B cell (primary cell): ENCODE data around the gene IL1R1. TPM values are rescaled to one million over a fixed set of nuclear protein-coding genes. Genes with fewer than 3 reads are reported as not detected.

Experiments
- ATAC-seq: fragments of 200-7000 bp; cut with Tn5 transposase; one replicate; pipeline ENCODE4 v1.10.0; 2021; ENCODE audit warnings: low read depth, mild to moderate bottlenecking, moderate number of reproducible peaks, moderate library complexity
- CTCF ChIA-PET: fragments of 350-600 bp; sonication (Branson Sonifier 250); formaldehyde crosslinking; loops from one replicate; lab custom pipeline; 2021; ENCODE audit warnings: antibody characterized with exemption, inconsistent platforms; lab: Charles Lee
- POLR2A ChIA-PET: fragments of 350-600 bp; sonication (Branson Sonifier 250); formaldehyde crosslinking; loops from one replicate; lab custom pipeline; 2021; ENCODE audit warnings: antibody characterized with exemption; lab: Charles Lee
- DNase-seq: peaks from one replicate; pipeline ENCODE4 v3.0.0; 2013
- H2AFZ ChIP-seq: 2 replicates; pipeline ENCODE4 v1.6.1; 2012; ENCODE audit warnings: mild to moderate bottlenecking, low read depth, low read length; ENCODE audit not compliant: insufficient read depth, poor library complexity, severe bottlenecking
- H3K27ac ChIP-seq, 2 donors: 1 replicate in 1 of 2; 2 replicates in 1 of 2; pipeline ENCODE4 v1.5.1; 2012 to 2013; ENCODE audit warnings: low read length in 2 of 2, mild to moderate bottlenecking in 2 of 2, moderate library complexity in 1 of 2
- H3K27me3 ChIP-seq, 4 experiments: fragments of 200-600 bp in 1 of 4; sonication (generic) in 1 of 4; replicated peaks in 1 of 4; 1 replicate in 2 of 4; 2 replicates in 2 of 4; pipeline versions ENCODE4 v1.6.1 to v1.7.0; 2013 to 2016; ENCODE audit warnings: low read length in 3 of 4, mild to moderate bottlenecking in 2 of 4, mixed read lengths in 1 of 4, moderate library complexity in 1 of 4; ENCODE audit not compliant: insufficient read depth in 4 of 4, control insufficient read depth in 3 of 4; ENCODE audit errors: control extremely low read depth in 1 of 4
- H3K36me3 ChIP-seq, 2 experiments: replicated peaks in 1 of 2; 1 replicate in 1 of 2; 2 replicates in 1 of 2; pipeline versions ENCODE4 v1.6.1 to v1.7.1; 2013; ENCODE audit warnings: low read length in 1 of 2; ENCODE audit not compliant: insufficient read depth in 2 of 2, control insufficient read depth in 1 of 2; ENCODE audit errors: control extremely low read depth in 1 of 2, extremely low read depth in 1 of 2
- H3K4me1 ChIP-seq, 2 donors: fragments of 200-600 bp in 1 of 2; sonication (generic) in 1 of 2; 1 replicate in 1 of 2; 2 replicates in 1 of 2; pipeline versions ENCODE4 v1.5.1 to v1.6.1; 2013 to 2017; ENCODE audit warnings: low read length in 2 of 2; ENCODE audit not compliant: control insufficient read depth in 2 of 2, insufficient read depth in 2 of 2
- H3K4me2 ChIP-seq: replicated peaks from 2 replicates; pipeline ENCODE3; 2012; ENCODE audit warnings: mild to moderate bottlenecking, low read depth, low read length; ENCODE audit not compliant: poor library complexity, severe bottlenecking
- H3K4me3 ChIP-seq, 5 experiments: fragments of 200-600 bp in 1 of 5; sonication (generic) in 1 of 5; 1 replicate in 3 of 5; 2 replicates in 2 of 5; pipeline versions ENCODE4 v1.5.1 to v1.7.0; 2011 to 2016; ENCODE audit warnings: low read length in 4 of 5, mild to moderate bottlenecking in 4 of 5, low read depth in 2 of 5, control low read depth in 1 of 5, moderate library complexity in 1 of 5; ENCODE audit not compliant: insufficient read depth in 1 of 5; ENCODE audit errors: control extremely low read depth in 1 of 5, extremely low read depth in 1 of 5
- H3K79me2 ChIP-seq: fragments of 200-600 bp; sonication (generic); one replicate; pipeline ENCODE4 v1.6.0; 2016; ENCODE audit warnings: low read length; ENCODE audit not compliant: control insufficient read depth, insufficient read depth
- H3K9ac ChIP-seq: fragments of 200-600 bp; sonication (generic); 2 replicates; pipeline ENCODE4 v1.6.1; 2017; ENCODE audit warnings: mild to moderate bottlenecking, low read length, moderate library complexity
- H3K9me3 ChIP-seq, 3 donors: one replicate each; pipeline versions ENCODE4 v1.6.1 to v1.7.1; 2013; ENCODE audit warnings: low read length in 2 of 3; ENCODE audit not compliant: control insufficient read depth in 2 of 3, insufficient read depth in 1 of 3; ENCODE audit errors: control extremely low read depth in 1 of 3
- H4K20me1 ChIP-seq: 2 replicates; pipeline ENCODE4 v1.6.0; 2012; ENCODE audit warnings: mild to moderate bottlenecking, low read length; ENCODE audit not compliant: insufficient read depth, control insufficient read depth, poor library complexity, severe bottlenecking
- H3K27ac Mint-ChIP-seq: one replicate; pipeline ENCODE4 v1.8.0; 2021; ENCODE audit warnings: mixed read lengths
- H3K27me3 Mint-ChIP-seq: one replicate; pipeline ENCODE4 v1.8.0; 2021; ENCODE audit warnings: mixed read lengths
- H3K4me1 Mint-ChIP-seq: one replicate; pipeline ENCODE4 v1.8.0; 2021; ENCODE audit warnings: mixed read lengths
- H3K4me3 Mint-ChIP-seq: one replicate; pipeline ENCODE4 v1.8.0; 2021; ENCODE audit warnings: mixed read lengths
- H3K9me3 Mint-ChIP-seq: one replicate; pipeline ENCODE4 v1.8.0; 2022; ENCODE audit warnings: mixed read lengths; ENCODE audit not compliant: insufficient read depth
- EZH2 ChIP-seq: IDR thresholded peaks from 2 replicates; pipeline ENCODE4 v1.6.1; 2012; ENCODE audit warnings: borderline replicate concordance, low read depth, mild to moderate bottlenecking, moderate library complexity, low read length; ENCODE audit not compliant: insufficient read depth, poor library complexity, severe bottlenecking
- WGBS: methylation state at CpG from one replicate; pipeline ENCODE4 v1.1.5; 2013; ENCODE audit warnings: missing lambda C conversion rate; ENCODE audit not compliant: insufficient coverage; 5-methylcytosine and 5-hydroxymethylcytosine counted together
- intact Hi-C: fragments of 100-400 bp; cut with micrococcal nuclease; formaldehyde crosslinking; loops from one replicate; pipeline ENCODE4 v1.10.0; 2022
- polyA plus RNA-seq: library from polyadenylated mRNA; depleted of rRNA; stranded (reverse); fragments of >200 nt; gene quantifications from 2 replicates; pipeline ENCODE4 v1.2.3, GENCODE V29; 2012
- total RNA-seq, 2 donors: library from RNA; stranded (reverse); fragments of 120-200 nt in 1 of 2; gene quantifications; 1 replicate in 1 of 2; 2 replicates in 1 of 2; pipeline versions ENCODE4 v1.2.3 to v1.2.4, GENCODE V29; 2013 to 2022
- TF ChIP-seq, protein P1 (sequence below): fragments of 200-600 bp; IDR thresholded peaks from one replicate; pipeline ENCODE4 v1.8.0; 2022; ENCODE audit warnings: antibody characterized with exemption, mild to moderate bottlenecking

The IL1R1 gene
- total and polyA plus RNA-seq, 2 donors (not counting 1 experiment from before 2014, with no cell fraction given), result not detected

DNA sequence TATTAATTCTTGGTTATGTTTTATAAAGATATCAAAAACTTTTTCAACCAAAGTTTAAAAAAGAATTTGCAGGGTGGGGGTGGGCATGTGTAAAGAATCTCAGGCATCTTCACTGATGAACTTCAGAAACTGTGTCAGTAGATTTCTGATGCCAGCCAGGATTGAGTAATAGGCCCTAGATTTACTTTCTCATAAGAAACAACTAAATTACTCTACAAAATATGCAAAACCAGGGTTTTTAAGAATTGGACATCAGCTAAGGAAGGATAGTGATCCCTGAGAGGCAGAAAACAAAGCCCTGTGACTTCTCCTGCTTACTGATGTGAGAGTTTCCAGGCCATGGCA lies 11.9 kb upstream of the IL1R1 start:
- Histone ChIP-seq H3K27ac (no peak overlapping the region), H3K4me1 (no peaks in the 10 kb centered on the region), H3K4me3 (no peak overlapping the region), H3K27me3 (no peaks in the 10 kb centered on the region), H3K9me3 (peaks cover 0 to 1% (median 0%) of the 10 kb centered on the region in 3 donors), H3K4me2 (no peak overlapping the region), H3K36me3 (no peaks in the 10 kb centered on the region), H3K9ac (no peak overlapping the region), H3K79me2 (no peaks in the 10 kb centered on the region), H4K20me1 (no peaks in the 10 kb centered on the region), H2AFZ (no peak overlapping the region)
- no peaks in the 10 kb centered on the region for H3K4me1 Mint-ChIP-seq
- CTCF ChIA-PET, result no interaction called here
- H3K9me3 Mint-ChIP-seq, result peaks cover 5% of the 10 kb centered on the region
- TF ChIP-seq, protein P1, sequence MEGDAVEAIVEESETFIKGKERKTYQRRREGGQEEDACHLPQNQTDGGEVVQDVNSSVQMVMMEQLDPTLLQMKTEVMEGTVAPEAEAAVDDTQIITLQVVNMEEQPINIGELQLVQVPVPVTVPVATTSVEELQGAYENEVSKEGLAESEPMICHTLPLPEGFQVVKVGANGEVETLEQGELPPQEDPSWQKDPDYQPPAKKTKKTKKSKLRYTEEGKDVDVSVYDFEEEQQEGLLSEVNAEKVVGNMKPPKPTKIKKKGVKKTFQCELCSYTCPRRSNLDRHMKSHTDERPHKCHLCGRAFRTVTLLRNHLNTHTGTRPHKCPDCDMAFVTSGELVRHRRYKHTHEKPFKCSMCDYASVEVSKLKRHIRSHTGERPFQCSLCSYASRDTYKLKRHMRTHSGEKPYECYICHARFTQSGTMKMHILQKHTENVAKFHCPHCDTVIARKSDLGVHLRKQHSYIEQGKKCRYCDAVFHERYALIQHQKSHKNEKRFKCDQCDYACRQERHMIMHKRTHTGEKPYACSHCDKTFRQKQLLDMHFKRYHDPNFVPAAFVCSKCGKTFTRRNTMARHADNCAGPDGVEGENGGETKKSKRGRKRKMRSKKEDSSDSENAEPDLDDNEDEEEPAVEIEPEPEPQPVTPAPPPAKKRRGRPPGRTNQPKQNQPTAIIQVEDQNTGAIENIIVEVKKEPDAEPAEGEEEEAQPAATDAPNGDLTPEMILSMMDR, result no peak
- TF ChIP-seq EZH2, result no peak
- DNase-seq (no peak), ATAC-seq (no peak)
- POLR2A ChIA-PET, result no interaction called here
- H3K4me3 Mint-ChIP-seq, result no peak overlapping the region
- intact Hi-C loops, result no loop called here
- no peak overlapping the region for H3K27ac Mint-ChIP-seq
- peaks cover 22% of the 10 kb centered on the region for H3K27me3 Mint-ChIP-seq

DNA sequence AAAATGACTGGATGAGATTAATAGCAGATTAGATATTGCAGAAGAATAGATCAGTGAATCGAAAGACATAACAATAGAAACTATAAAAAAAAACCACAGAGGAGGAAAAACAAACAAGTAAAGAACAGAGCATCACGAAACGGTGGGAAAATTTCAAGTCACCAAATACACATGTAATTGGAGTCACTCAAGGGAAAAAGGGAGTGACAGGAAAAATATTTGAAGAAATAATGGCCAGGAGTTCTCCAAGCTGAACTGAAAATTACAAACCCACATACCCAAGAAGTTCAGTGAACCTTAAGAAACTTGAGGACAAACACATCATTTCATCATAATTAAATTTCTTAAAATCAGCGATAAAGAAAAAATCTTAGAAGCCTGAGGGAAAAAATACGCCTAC lies 11.0 kb upstream of the IL1R1 start:
- H4K20me1 ChIP-seq, result no peaks in the 10 kb centered on the region
- no peaks in the 10 kb centered on the region for H3K4me1 ChIP-seq
- no peak overlapping the region for H3K27ac Mint-ChIP-seq
- no peaks in the 10 kb centered on the region for H3K79me2 ChIP-seq
- H3K4me3 Mint-ChIP-seq, result no peak overlapping the region
- peaks cover 18% of the 10 kb centered on the region for H3K27me3 Mint-ChIP-seq
- DNase-seq (no peak), ATAC-seq (no peak)
- peaks cover 0 to 1% (median 0%) of the 10 kb centered on the region in 3 donors for H3K9me3 ChIP-seq
- CTCF ChIA-PET, result no interaction called here
- H3K4me2 ChIP-seq, result no peak overlapping the region
- no peaks in the 10 kb centered on the region for H3K27me3 ChIP-seq
- H3K9me3 Mint-ChIP-seq, result peaks cover 5% of the 10 kb centered on the region
- H3K9ac ChIP-seq, result no peak overlapping the region
- no peak overlapping the region for H3K4me3 ChIP-seq
- H2AFZ ChIP-seq, result no peak overlapping the region
- POLR2A ChIA-PET, result no interaction called here
- no peak for TF ChIP-seq EZH2
- TF ChIP-seq, protein P1, result no peak
- WGBS, result no CpG with 5 or more reads among the region's 5 CpGs
- no peaks in the 10 kb centered on the region for H3K4me1 Mint-ChIP-seq
- H3K27ac ChIP-seq, result no peak overlapping the region
- no peaks in the 10 kb centered on the region for H3K36me3 ChIP-seq
- intact Hi-C loops, result no loop called here
